SW 1271 (cell line): ENCODE data around the gene METTL26.
"Not testable (repeated sequence)": the region's sequence is repeated elsewhere in the genome, so short reads cannot be mapped to it uniquely, and the experiment has no call there.

Source experiments
- DNase-seq, 2 experiments: peaks; one replicate each; lab custom pipeline; 2025; lab: John Stamatoyannopoulos, UW

The METTL26 gene

GRCh38 chr16:625117-625976 is 10.8 kb downstream of the METTL26 start:
- no peak for DNase-seq

GRCh38 chr16:624526-625070 is 11.5 kb downstream of the METTL26 start:
- DNase-seq = no peak

- no peak for DNase-seq
These were observed 13.2 kb downstream of the METTL26 start for GRCh38 chr16:622920-623280.

GRCh38 chr16:621526-622105 is 14.5 kb downstream of the METTL26 start:
- DNase-seq = no peak

- DNase-seq = no peak
These were observed 15.2 kb downstream of the METTL26 start for GRCh38 chr16:620700-621525.

GRCh38 chr16:619476-620100 is 16.5 kb downstream of the METTL26 start:
- no peak for DNase-seq

GRCh38 chr16:617855-618254 is 18.2 kb downstream of the METTL26 start:
- no peak for DNase-seq

- no peak for DNase-seq
These were observed 19.1 kb downstream of the METTL26 start for GRCh38 chr16:616733-617586.

GRCh38 chr16:615122-615521 is 21.0 kb downstream of the METTL26 start:
- no peak for DNase-seq

GRCh38 chr16:610513-611381 is 25.4 kb downstream of the METTL26 start:
- no peak for DNase-seq

- no peak for DNase-seq
These were observed 26.1 kb downstream of the METTL26 start for GRCh38 chr16:609984-610383.

- no peak for DNase-seq
These were observed 26.8 kb downstream of the METTL26 start for GRCh38 chr16:609316-609715.

GRCh38 chr16:608019-608418 is 28.1 kb downstream of the METTL26 start:
- DNase-seq = no peak

- DNase-seq = no peak
These were observed 29.3 kb downstream of the METTL26 start for GRCh38 chr16:606656-607307.

GRCh38 chr16:603933-604332 is 32.2 kb downstream of the METTL26 start:
- DNase-seq = no peak

- no peak for DNase-seq
These were observed 35.3 kb downstream of the METTL26 start for GRCh38 chr16:600781-601180.

- no peak for DNase-seq
These were observed 37.0 kb downstream of the METTL26 start for GRCh38 chr16:598823-599739.

- not testable (repeated sequence) for DNase-seq
These were observed 38.5 kb downstream of the METTL26 start for GRCh38 chr16:597655-598054.

- DNase-seq = no peak
These were observed 39.4 kb downstream of the METTL26 start for GRCh38 chr16:596736-597060.
